ENCODE data around the gene TMEM255B. TPM values are rescaled to one million over a fixed set of nuclear protein-coding genes. Genes with fewer than 3 reads are reported as not detected.
A peak's percentile ranks its signal among the peaks of the same experiment; 100 is the strongest.

Gene TMEM255B
- total RNA-seq, 2 donors from 2014 or later, result 3.0 to 4.2 TPM

DNA sequence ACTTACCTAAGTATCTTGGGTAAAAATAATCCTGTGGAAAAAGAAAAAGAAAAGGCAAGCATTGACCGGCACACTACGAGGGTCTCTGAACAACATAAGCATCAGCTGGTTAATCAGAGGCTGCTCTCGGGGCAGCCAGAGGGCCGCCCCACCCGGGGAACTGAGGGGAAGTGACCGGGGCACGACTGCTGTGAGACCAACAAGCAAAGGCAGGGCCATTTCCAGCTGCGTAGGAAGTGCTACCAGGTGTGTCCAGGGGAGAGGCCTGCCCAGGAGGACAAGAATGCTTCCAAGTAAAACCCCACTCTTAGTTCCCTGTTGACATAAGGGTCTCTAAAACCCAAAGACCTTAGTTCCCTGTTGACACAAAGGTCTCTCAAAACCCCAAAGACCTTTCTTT lies 89.0 kb downstream of the TMEM255B start:
- Histone ChIP-seq H3K4me1 (peaks cover 15% of the 10 kb centered on the region), H3K9me3 (no peaks in the 10 kb centered on the region), H3K27ac (no peak overlapping the region), H3K9ac (ENCODE audit: low read depth in 2 of 2, low read length in 2 of 2) (peak overlapping the region in 1 of 2 donors; percentile 21), H3K36me3 (no peaks in the 10 kb centered on the region), H3K27me3 (no peaks in the 10 kb centered on the region), H3K4me3 (no peak overlapping the region)
- intact Hi-C loops (cut with DNase I), result no loop called here
- TF ChIP-seq, protein P1, sequence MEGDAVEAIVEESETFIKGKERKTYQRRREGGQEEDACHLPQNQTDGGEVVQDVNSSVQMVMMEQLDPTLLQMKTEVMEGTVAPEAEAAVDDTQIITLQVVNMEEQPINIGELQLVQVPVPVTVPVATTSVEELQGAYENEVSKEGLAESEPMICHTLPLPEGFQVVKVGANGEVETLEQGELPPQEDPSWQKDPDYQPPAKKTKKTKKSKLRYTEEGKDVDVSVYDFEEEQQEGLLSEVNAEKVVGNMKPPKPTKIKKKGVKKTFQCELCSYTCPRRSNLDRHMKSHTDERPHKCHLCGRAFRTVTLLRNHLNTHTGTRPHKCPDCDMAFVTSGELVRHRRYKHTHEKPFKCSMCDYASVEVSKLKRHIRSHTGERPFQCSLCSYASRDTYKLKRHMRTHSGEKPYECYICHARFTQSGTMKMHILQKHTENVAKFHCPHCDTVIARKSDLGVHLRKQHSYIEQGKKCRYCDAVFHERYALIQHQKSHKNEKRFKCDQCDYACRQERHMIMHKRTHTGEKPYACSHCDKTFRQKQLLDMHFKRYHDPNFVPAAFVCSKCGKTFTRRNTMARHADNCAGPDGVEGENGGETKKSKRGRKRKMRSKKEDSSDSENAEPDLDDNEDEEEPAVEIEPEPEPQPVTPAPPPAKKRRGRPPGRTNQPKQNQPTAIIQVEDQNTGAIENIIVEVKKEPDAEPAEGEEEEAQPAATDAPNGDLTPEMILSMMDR (IDR thresholded peaks at IDR 0.05), result no peak
- peak; percentile 18 for DNase-seq

DNA sequence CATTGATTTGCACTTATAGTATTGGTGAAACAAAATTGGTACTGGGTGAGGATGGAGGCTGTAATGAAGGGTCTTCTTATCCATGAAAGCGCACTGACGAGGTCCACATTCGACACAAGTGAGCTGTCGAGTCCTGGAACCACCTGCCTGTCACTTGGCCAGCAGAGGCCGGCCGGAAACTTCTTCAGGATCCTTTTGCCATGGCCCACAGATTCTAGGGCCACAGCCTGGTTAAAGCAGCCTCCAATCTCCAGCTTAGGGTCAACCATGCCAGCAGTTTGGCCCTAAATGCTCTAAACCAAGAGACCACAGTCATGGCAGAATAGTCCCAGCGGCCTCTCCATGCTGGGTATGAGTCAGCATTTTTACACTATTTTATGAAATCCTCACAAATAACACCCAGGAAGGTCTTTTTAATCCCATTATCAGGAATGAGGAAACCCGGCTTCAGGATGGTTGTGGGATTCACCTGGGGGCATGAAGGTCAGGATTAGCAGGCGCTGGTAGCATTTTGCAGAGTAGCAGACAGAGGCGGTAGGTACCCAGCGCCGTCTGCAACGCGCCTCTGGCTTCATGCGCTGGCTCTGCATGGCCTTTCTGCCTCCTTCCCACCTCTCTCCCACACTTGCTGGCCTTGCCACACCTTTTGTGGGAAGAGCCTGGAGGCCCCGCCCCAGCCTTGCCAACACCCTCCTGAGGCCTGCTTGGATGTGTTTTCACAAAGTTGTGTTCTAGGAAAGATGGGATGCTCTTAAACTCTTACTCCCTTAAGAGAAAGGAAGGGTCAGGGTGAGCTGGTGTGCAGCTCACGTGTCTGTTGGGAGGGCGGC lies 89.6 kb downstream of the TMEM255B start:
- Histone ChIP-seq H3K27me3 (no peaks in the 10 kb centered on the region), H3K9ac (ENCODE audit: low read depth in 2 of 2, low read length in 2 of 2) (peak overlapping the region in 1 of 2 donors; percentile 21), H3K9me3 (no peaks in the 10 kb centered on the region), H3K4me3 (no peak overlapping the region), H3K27ac (no peak overlapping the region), H3K36me3 (no peaks in the 10 kb centered on the region), H3K4me1 (peaks cover 19% of the 10 kb centered on the region)
- DNase-seq, result peak; percentile 84
- intact Hi-C loops (cut with DNase I), result no loop called here
- TF ChIP-seq, protein P1 (IDR thresholded peaks at IDR 0.05), result no peak

DNA sequence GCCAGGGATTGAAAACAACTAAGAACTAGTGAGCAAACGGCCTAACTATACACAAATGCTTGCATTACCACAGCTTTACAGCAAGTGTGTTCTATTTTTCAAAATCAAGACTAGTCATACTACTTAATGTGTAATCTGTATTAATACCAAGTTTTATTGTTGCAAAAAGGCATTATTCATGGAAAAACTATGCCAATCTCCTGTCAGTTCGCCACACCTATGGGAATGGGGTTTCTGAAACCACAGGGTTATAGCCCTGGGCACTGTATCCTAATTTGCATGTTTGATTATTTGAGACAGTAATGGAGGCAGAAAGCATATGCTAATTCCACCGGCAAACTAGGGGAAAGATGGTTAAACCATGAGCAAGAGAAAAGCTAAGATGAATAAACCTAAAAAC lies 90.5 kb downstream of the TMEM255B start:
- Histone ChIP-seq H3K4me3 (no peak overlapping the region), H3K9ac (ENCODE audit: low read depth in 2 of 2, low read length in 2 of 2) (no peak overlapping the region), H3K9me3 (no peaks in the 10 kb centered on the region), H3K4me1 (peaks cover 28% of the 10 kb centered on the region), H3K27me3 (no peaks in the 10 kb centered on the region), H3K27ac (no peak overlapping the region), H3K36me3 (no peaks in the 10 kb centered on the region)
- TF ChIP-seq, protein P1 (IDR thresholded peaks at IDR 0.05), result no peak
- intact Hi-C loops (cut with DNase I), result no loop called here
- peak; percentile 12 for DNase-seq

DNA sequence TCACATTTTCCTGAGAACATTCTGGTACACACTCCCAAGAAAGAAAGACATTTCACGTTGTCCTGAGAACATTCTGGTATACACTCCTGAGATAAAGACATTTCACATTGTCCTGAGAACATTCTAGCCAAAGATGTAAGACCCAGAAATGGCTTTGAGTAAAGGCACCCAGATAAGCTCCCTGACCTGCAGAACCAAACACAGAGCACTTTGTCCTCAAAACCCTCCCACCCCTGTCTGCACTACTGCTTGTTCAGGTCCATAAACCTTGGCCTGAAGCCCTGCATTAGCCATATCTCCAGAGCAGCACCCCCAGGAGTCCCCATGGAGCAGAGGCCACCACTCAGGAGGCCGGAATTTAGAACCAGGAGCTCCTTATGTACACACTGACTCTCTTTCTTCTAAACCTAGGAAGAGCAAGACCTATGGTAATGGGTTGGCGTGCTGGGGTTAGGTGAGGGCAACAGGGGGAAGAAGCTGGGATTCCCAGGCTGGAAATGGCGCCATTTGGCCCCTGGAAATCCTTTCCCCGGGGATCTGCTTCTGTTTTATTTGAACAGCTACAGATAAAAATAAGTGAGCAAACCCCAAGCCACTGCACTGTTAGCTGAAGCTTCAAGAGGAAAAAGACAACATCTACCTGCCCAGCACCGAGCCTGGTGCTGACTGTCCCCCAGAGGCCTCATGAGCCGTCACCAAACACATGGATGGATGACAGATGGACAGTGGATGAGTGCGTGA lies 91.1 kb downstream of the TMEM255B start:
- intact Hi-C loops (cut with DNase I), result no loop called here
- peaks cover 34% of the 10 kb centered on the region for H3K4me1 ChIP-seq
- TF ChIP-seq, protein P1 (IDR thresholded peaks at IDR 0.05), result no peak
- no peaks in the 10 kb centered on the region for H3K36me3 ChIP-seq
- H3K27me3 ChIP-seq, result no peaks in the 10 kb centered on the region
- no peaks in the 10 kb centered on the region for H3K9me3 ChIP-seq
- H3K9ac ChIP-seq (ENCODE audit: low read depth in 2 of 2, low read length in 2 of 2), result no peak overlapping the region
- H3K27ac ChIP-seq, result no peak overlapping the region
- DNase-seq, result peak; percentile 19
- no peak overlapping the region for H3K4me3 ChIP-seq

DNA sequence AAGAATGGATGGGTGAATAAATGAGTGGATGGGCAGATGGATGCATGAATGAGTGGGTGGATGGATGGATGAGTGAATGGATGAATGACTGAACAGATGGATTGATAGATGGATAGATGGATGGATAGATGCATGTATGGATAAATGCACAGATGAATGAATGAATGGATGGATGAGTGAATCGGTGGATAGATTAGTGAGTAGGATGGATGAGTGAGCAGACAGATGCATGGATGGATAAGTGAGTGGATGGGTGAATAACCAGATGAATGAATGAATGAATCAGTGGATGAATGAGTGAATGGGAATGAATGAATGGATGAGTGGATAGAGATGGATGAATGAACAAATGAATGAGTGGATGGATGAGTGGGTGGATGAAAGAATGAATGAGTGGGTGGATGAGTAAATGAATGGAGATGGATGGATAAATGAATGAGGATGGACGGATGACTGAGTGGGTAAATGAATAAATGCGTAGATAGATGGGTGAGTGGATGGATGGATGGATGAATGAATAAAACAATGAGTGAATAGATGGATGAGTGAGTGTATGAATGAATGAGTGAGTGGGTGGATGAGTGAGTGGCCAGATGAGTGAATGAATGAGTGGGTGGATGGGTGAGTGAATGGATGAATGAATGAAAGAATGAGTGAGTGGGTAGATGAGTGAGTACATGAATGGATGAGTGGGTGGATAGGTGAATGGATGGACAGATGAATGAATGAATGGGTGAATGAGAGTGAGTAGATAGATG lies 91.9 kb downstream of the TMEM255B start:
- H3K9ac ChIP-seq (ENCODE audit: low read depth in 2 of 2, low read length in 2 of 2), result no peak overlapping the region
- TF ChIP-seq, protein P1 (IDR thresholded peaks at IDR 0.05), result no peak
- DNase-seq, result peak; percentile 2
- peaks cover 41% of the 10 kb centered on the region for H3K4me1 ChIP-seq
- no peak overlapping the region for H3K27ac ChIP-seq
- no peaks in the 10 kb centered on the region for H3K27me3 ChIP-seq
- no peaks in the 10 kb centered on the region for H3K36me3 ChIP-seq
- no peak overlapping the region for H3K4me3 ChIP-seq
- H3K9me3 ChIP-seq, result no peaks in the 10 kb centered on the region
- intact Hi-C loops (cut with DNase I), result no loop called here
